Epithelial cell of umbilical artery (primary cell): Measurements from ENCODE around the gene DRC1. TPM values are rescaled to one million over a fixed set of nuclear protein-coding genes. Genes with fewer than 3 reads are reported as not detected.

Experiments
- total RNA-seq: library from RNA; depleted of rRNA; stranded (reverse); fragments of >200 nt; gene quantifications from 2 replicates; pipeline ENCODE4 v1.2.3, GENCODE V29; 2014

The DRC1 gene
- not detected in 2 replicates for total RNA-seq

DNA sequence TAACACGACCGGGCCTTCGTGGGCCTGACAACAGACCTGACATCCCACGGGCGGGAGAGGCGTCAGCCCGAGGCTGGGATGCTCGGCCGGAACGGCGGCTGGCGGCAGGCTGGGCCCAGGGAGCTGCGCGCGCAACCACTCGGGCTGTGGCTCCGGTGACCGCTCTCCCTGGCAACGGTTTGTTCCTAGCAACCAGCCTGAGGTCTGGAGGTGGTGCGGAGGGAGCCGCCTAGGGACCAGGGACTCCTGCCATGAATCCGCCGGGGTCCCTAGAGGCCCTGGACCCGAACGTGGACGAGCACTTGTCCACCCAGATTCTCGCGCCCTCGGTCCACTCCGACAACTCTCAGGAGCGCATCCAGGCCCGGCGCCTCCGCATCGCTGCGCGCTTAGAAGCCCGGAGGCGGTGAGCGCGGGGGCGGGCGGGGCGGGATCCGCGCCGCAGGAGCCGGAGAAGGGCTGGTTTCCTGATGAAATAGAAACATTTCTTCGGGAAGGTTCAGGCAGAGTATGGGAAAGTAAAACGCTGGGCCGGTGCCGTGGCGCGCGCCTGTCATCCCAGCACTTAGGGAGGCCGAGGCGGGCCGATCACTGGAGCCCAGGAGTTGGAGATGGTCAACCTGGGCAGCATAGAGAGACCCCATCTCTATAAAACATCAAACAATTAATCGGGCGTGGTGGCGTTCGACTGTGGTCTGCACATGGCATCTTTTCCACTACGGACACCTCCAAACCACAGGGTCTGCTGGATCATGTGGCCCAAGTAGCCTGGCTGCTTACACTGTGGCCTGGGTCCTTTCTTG lies at the start of gene DRC1:
DRC1 (plus strand) TSS at position 182 of the 803 bp plus-strand sequence; CDS start at position 252, 70 bp downstream.

DNA sequence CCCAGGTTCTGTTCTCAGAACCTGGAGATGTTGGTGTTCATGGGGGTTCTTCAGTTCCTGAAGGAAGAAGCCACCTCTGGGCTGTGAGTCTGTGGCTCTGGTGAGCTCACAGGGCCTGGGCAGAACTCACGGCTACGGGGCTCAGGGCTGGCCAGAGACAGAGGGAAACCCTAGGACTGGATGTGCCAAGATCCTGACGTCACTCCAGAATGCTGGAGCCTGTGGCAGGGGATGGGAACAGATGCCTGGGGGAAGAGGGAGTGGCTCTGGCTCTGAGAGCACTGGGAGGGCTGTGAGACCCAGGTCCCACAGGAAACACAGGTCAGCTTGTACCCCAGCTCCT lies 76.2 kb downstream of the DRC1 start, which contains the start of gene OTOF:
OTOF (minus strand) TSS at position 214 of the 343 bp plus-strand sequence.

Other genes with a start within 250 kb of the DRC1 start
- gene GAREM2, start 228.8 kb upstream of the DRC1 start, total RNA-seq = 0.61 and 0.65 TPM in 2 replicates
- gene HADHA, start 157.3 kb upstream of the DRC1 start, total RNA-seq = 175 and 176 TPM in 2 replicates
- gene HADHB, start 157.0 kb upstream of the DRC1 start, total RNA-seq = 96.8 and 108 TPM in 2 replicates
- gene SELENOI, start 55.8 kb upstream of the DRC1 start, total RNA-seq = 16.2 and 22.8 TPM in 2 replicates
- not detected in 2 replicates for gene ADGRF3, start 55.1 kb upstream of the DRC1 start, total RNA-seq
- gene OTOF, start 76.2 kb downstream of the DRC1 start, total RNA-seq = under 0.01 and 0.15 TPM in 2 replicates
- not detected in 2 replicates for gene CIB4, start 239.4 kb downstream of the DRC1 start, total RNA-seq